ENCODE measurements around the gene MAGI2.

The MAGI2 gene

DNA sequence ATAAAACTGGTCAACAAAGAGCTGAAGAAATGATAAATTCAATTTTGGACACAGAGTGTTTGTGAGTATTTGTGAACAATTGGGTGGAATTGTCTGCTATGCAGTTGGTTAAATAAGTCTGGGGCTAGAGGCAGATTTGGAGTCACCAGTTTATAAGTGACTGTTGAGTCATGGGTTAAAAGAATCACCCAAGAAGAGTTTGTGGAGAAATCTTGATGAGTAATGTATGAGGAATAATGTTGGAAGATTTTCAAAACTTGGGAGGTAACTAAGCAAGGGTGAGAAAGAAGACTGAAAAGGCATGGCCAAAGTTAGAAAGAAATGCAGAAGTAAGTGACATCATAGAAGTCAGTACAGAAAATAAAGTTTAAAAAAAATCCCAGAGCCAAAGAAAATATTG lies 750.7 kb downstream of the MAGI2 start:
- no peak overlapping the region for H4K8ac ChIP-seq (ENCODE audit: low read length)
- no peak overlapping the region for H3K23ac ChIP-seq (ENCODE audit: low read length in 2 of 2)
- no peak overlapping the region for H3K27ac ChIP-seq (ENCODE audit: low read length, poor library complexity, severe bottlenecking)
- H3K4me3 ChIP-seq (ENCODE audit: insufficient read depth in 1 of 2, low read depth in 1 of 2, low read length in 2 of 2): no peak overlapping the region
- no peaks in the 10 kb centered on the region for H3K27me3 ChIP-seq (ENCODE audit: control insufficient read depth in 1 of 2, insufficient read depth in 1 of 2, low read length in 2 of 2)
- DNase-seq: peak; percentile 78
- H4K91ac ChIP-seq (ENCODE audit: low read length): no peak overlapping the region
- peak overlapping the region; percentile 71 for H3K9ac ChIP-seq (ENCODE audit: low read length)
- H3K36me3 ChIP-seq (ENCODE audit: control insufficient read depth in 1 of 2, insufficient read depth in 2 of 2, low read depth in 1 of 2, low read length in 2 of 2): no peaks in the 10 kb centered on the region
- no peak overlapping the region for H2BK12ac ChIP-seq (ENCODE audit: low read length in 2 of 2)
- no peak overlapping the region for H3K4ac ChIP-seq (ENCODE audit: low read depth in 1 of 2, low read length in 2 of 2)
- no peak overlapping the region for H2AK5ac ChIP-seq (ENCODE audit: low read length, severe bottlenecking)
- H3K18ac ChIP-seq (ENCODE audit: low read depth in 1 of 2, low read length in 2 of 2): no peak overlapping the region
- H3K9me3 ChIP-seq (ENCODE audit: control insufficient read depth, low read length): no peaks in the 10 kb centered on the region
- H2BK5ac ChIP-seq (ENCODE audit: low read depth, low read length, poor library complexity, severe bottlenecking): no peak overlapping the region
- no peak overlapping the region for H3K4me2 ChIP-seq (ENCODE audit: low read length, poor library complexity, severe bottlenecking)
- H2AFZ ChIP-seq (ENCODE audit: low read depth, low read length): no peak overlapping the region
- no peaks in the 10 kb centered on the region for H3K79me1 ChIP-seq (replicated peaks; ENCODE audit: low read length, poor library complexity, severe bottlenecking)
- no peak overlapping the region for H2BK15ac ChIP-seq (ENCODE audit: low read depth, poor library complexity, severe bottlenecking)
- no peaks in the 10 kb centered on the region for H3K4me1 ChIP-seq (ENCODE audit: control insufficient read depth, insufficient read depth, low read depth, low read length)
- no peak overlapping the region for H3K14ac ChIP-seq (ENCODE audit: low read length in 2 of 2)
- no peak overlapping the region for H2BK120ac ChIP-seq (ENCODE audit: low read depth, low read length)

DNA sequence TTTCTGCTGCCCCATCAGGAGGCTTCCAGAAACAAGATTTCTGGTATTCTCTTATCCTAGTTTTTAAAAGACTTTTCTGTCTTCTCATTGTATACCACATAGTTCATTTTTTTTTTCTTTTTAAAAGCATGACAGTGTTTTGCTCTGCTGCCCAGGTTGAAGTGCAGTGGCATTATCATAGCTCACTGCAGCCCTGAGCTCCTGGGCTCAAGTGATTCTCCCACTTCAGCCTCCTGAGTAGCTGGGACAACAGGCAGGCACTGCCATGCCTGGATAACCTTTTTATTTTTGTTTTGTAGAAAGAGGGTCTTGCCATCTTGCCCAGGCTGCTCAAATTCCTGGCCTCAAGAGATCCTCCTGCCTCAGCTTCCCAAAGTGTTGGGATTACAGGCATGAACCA lies 757.6 kb downstream of the MAGI2 start:
- Histone ChIP-seq H3K4ac (ENCODE audit: low read depth in 1 of 2, low read length in 2 of 2) (no peak overlapping the region), H4K8ac (ENCODE audit: low read length) (no peak overlapping the region), H3K23ac (ENCODE audit: low read length in 2 of 2) (no peak overlapping the region), H3K9me3 (ENCODE audit: control insufficient read depth, low read length) (no peaks in the 10 kb centered on the region), H3K4me2 (ENCODE audit: low read length, poor library complexity, severe bottlenecking) (no peak overlapping the region), H2AFZ (ENCODE audit: low read depth, low read length) (no peak overlapping the region), H3K4me3 (ENCODE audit: insufficient read depth in 1 of 2, low read depth in 1 of 2, low read length in 2 of 2) (no peak overlapping the region), H3K27me3 (ENCODE audit: control insufficient read depth in 1 of 2, insufficient read depth in 1 of 2, low read length in 2 of 2) (no peaks in the 10 kb centered on the region), H3K18ac (ENCODE audit: low read depth in 1 of 2, low read length in 2 of 2) (no peak overlapping the region), H3K36me3 (ENCODE audit: control insufficient read depth in 1 of 2, insufficient read depth in 2 of 2, low read depth in 1 of 2, low read length in 2 of 2) (no peaks in the 10 kb centered on the region), H2BK5ac (ENCODE audit: low read depth, low read length, poor library complexity, severe bottlenecking) (no peak overlapping the region), H4K91ac (ENCODE audit: low read length) (no peak overlapping the region), H2BK12ac (ENCODE audit: low read length in 2 of 2) (no peak overlapping the region), H3K4me1 (ENCODE audit: control insufficient read depth, insufficient read depth, low read depth, low read length) (no peaks in the 10 kb centered on the region), H2BK120ac (ENCODE audit: low read depth, low read length) (no peak overlapping the region), H2BK15ac (ENCODE audit: low read depth, poor library complexity, severe bottlenecking) (no peak overlapping the region), H3K9ac (ENCODE audit: low read length) (no peak overlapping the region), H3K27ac (ENCODE audit: low read length, poor library complexity, severe bottlenecking) (no peak overlapping the region), H2AK5ac (ENCODE audit: low read length, severe bottlenecking) (no peak overlapping the region), H3K14ac (ENCODE audit: low read length in 2 of 2) (no peak overlapping the region), H3K79me1 (replicated peaks; ENCODE audit: low read length, poor library complexity, severe bottlenecking) (no peaks in the 10 kb centered on the region)
- DNase-seq: no peak

DNA sequence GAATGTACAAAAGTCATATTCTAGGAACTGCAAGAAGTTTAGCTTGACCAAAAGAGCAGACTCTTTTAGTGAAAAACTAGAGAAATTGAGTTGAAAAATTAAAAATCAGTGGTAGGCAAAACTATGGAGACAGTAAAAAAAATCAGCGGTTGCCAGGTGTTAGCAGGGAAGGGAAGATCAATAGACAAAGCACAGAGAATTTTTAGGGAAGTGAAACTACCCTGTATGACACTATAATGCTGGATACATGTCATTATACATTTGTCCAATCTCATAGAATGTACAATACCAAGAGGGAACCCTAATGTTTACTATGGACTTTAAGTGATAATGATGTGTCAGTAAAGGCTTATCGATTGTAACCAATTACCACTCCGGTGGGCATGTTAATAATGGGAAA lies 761.9 kb downstream of the MAGI2 start:
- Histone ChIP-seq H3K4me2 (ENCODE audit: low read length, poor library complexity, severe bottlenecking) (no peak overlapping the region), H3K27me3 (ENCODE audit: control insufficient read depth in 1 of 2, insufficient read depth in 1 of 2, low read length in 2 of 2) (no peaks in the 10 kb centered on the region), H2BK12ac (ENCODE audit: low read length in 2 of 2) (no peak overlapping the region), H2AK5ac (ENCODE audit: low read length, severe bottlenecking) (no peak overlapping the region), H3K4me1 (ENCODE audit: control insufficient read depth, insufficient read depth, low read depth, low read length) (no peaks in the 10 kb centered on the region), H3K79me1 (replicated peaks; ENCODE audit: low read length, poor library complexity, severe bottlenecking) (no peaks in the 10 kb centered on the region), H3K18ac (ENCODE audit: low read depth in 1 of 2, low read length in 2 of 2) (no peak overlapping the region), H3K23ac (ENCODE audit: low read length in 2 of 2) (no peak overlapping the region), H3K4ac (ENCODE audit: low read depth in 1 of 2, low read length in 2 of 2) (no peak overlapping the region), H3K27ac (ENCODE audit: low read length, poor library complexity, severe bottlenecking) (no peak overlapping the region), H3K4me3 (ENCODE audit: insufficient read depth in 1 of 2, low read depth in 1 of 2, low read length in 2 of 2) (no peak overlapping the region), H4K8ac (ENCODE audit: low read length) (no peak overlapping the region), H3K14ac (ENCODE audit: low read length in 2 of 2) (no peak overlapping the region), H2BK5ac (ENCODE audit: low read depth, low read length, poor library complexity, severe bottlenecking) (no peak overlapping the region), H4K91ac (ENCODE audit: low read length) (no peak overlapping the region), H2BK120ac (ENCODE audit: low read depth, low read length) (no peak overlapping the region), H3K36me3 (ENCODE audit: control insufficient read depth in 1 of 2, insufficient read depth in 2 of 2, low read depth in 1 of 2, low read length in 2 of 2) (no peaks in the 10 kb centered on the region), H2AFZ (ENCODE audit: low read depth, low read length) (no peak overlapping the region), H2BK15ac (ENCODE audit: low read depth, poor library complexity, severe bottlenecking) (no peak overlapping the region), H3K9me3 (ENCODE audit: control insufficient read depth, low read length) (no peaks in the 10 kb centered on the region), H3K9ac (ENCODE audit: low read length) (no peak overlapping the region)
- DNase-seq: no peak
- 100% methylated on average over 2 of the region's 3 CpGs for WGBS

DNA sequence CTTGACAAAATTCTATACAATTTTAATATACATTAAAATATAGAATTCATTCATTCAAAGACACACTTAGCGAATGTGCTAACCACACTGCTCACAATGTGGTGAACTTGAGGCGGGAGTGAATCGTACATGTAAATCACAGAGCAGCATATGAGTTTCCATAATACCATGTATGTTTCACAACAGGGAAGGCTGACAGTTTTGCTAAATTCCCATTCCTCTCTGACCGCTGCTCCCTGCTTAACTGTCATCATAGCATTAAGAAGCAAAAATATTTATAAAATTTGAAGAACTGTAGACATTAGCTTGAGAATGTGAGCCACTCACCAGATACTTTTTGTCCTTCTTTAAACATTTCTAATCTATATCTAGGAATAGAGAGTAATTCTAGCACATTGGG lies 763.3 kb downstream of the MAGI2 start:
- 100% methylated on average over 3 of the region's 4 CpGs for WGBS
- H2AK5ac ChIP-seq (ENCODE audit: low read length, severe bottlenecking): no peak overlapping the region
- no peaks in the 10 kb centered on the region for H3K27me3 ChIP-seq (ENCODE audit: control insufficient read depth in 1 of 2, insufficient read depth in 1 of 2, low read length in 2 of 2)

More for the DNA sequence above, 763.3 kb downstream of the MAGI2 start:
- no peak overlapping the region for H2BK15ac ChIP-seq (ENCODE audit: low read depth, poor library complexity, severe bottlenecking)
- H3K4me2 ChIP-seq (ENCODE audit: low read length, poor library complexity, severe bottlenecking): no peak overlapping the region
- H3K9ac ChIP-seq (ENCODE audit: low read length): no peak overlapping the region
- H3K36me3 ChIP-seq (ENCODE audit: control insufficient read depth in 1 of 2, insufficient read depth in 2 of 2, low read depth in 1 of 2, low read length in 2 of 2): no peaks in the 10 kb centered on the region
- no peak overlapping the region for H3K23ac ChIP-seq (ENCODE audit: low read length in 2 of 2)
- no peak overlapping the region for H3K4me3 ChIP-seq (ENCODE audit: insufficient read depth in 1 of 2, low read depth in 1 of 2, low read length in 2 of 2)
- no peaks in the 10 kb centered on the region for H3K79me1 ChIP-seq (replicated peaks; ENCODE audit: low read length, poor library complexity, severe bottlenecking)
- no peaks in the 10 kb centered on the region for H3K4me1 ChIP-seq (ENCODE audit: control insufficient read depth, insufficient read depth, low read depth, low read length)
- no peak for DNase-seq
- no peak overlapping the region for H2AFZ ChIP-seq (ENCODE audit: low read depth, low read length)
- H3K4ac ChIP-seq (ENCODE audit: low read depth in 1 of 2, low read length in 2 of 2): no peak overlapping the region
- no peak overlapping the region for H3K18ac ChIP-seq (ENCODE audit: low read depth in 1 of 2, low read length in 2 of 2)
- H3K14ac ChIP-seq (ENCODE audit: low read length in 2 of 2): no peak overlapping the region
- no peak overlapping the region for H4K91ac ChIP-seq (ENCODE audit: low read length)
- H2BK5ac ChIP-seq (ENCODE audit: low read depth, low read length, poor library complexity, severe bottlenecking): no peak overlapping the region
- H2BK120ac ChIP-seq (ENCODE audit: low read depth, low read length): no peak overlapping the region
- H3K27ac ChIP-seq (ENCODE audit: low read length, poor library complexity, severe bottlenecking): no peak overlapping the region
- H2BK12ac ChIP-seq (ENCODE audit: low read length in 2 of 2): no peak overlapping the region
- no peak overlapping the region for H4K8ac ChIP-seq (ENCODE audit: low read length)
- H3K9me3 ChIP-seq (ENCODE audit: control insufficient read depth, low read length): no peaks in the 10 kb centered on the region
